ENCODE data around the gene MOSPD3.

Gene MOSPD3, protein sequence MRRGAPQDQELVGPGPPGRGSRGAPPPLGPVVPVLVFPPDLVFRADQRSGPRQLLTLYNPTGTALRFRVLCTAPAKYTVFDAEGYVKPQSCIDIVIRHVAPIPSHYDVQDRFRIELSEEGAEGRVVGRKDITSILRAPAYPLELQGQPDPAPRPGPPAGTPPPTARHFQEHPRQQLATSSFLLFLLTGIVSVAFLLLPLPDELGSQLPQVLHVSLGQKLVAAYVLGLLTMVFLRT

DNA sequence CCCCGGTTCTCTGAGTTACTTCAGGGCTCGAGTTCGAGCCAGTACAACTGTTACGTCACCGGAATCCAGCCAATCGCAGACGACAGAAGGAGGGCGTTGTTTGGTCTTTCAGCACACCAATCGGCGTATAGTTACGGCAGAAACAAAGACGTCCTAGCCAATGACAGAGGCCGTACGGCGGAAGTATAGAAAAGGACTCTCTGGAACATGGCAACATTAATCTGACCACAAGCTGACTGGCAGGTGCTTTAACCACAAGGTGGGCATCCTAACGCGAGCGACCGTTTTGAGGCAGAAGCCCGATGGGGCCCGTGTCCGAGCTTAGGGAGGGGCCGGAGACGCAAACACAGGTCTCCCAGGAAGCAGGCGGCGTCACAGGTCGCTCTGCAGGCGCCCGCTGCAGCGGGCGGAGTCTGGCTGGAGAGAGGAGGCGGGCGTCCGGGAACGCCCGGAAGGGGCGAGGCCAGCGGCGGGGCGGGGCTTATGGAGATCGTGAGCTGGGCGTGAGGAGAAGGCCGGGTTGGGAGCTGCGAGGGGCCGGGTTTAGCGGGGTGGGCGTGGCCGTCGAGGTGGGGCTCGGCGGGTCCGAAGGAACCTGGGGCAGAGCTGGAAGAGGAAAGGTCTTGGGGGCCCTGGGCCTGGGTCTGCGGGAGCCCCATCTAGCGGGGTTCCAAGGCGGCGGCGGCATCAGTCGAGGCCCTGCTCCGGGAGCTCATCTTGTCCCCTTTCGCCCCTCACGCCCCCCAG is at the start of gene MOSPD3:
Gene MOSPD3, plus strand, starts transcription at position 558 of the 747 bp plus-strand sequence. CDS start 252 bp downstream, outside the sequence.
- ATAC-seq: peak; percentile 96
- TF ChIP-seq TOX (CRISPR knock-in tag; IDR thresholded peaks at IDR 0.05; ENCODE audit: borderline replicate concordance): no peak
- no peak for TF ChIP-seq ZFP30 (CRISPR knock-in tag; IDR thresholded peaks at IDR 0.05)
- TF ChIP-seq ZNF8 (CRISPR knock-in tag; IDR thresholded peaks at IDR 0.05): no peak
- TF ChIP-seq, protein P1, sequence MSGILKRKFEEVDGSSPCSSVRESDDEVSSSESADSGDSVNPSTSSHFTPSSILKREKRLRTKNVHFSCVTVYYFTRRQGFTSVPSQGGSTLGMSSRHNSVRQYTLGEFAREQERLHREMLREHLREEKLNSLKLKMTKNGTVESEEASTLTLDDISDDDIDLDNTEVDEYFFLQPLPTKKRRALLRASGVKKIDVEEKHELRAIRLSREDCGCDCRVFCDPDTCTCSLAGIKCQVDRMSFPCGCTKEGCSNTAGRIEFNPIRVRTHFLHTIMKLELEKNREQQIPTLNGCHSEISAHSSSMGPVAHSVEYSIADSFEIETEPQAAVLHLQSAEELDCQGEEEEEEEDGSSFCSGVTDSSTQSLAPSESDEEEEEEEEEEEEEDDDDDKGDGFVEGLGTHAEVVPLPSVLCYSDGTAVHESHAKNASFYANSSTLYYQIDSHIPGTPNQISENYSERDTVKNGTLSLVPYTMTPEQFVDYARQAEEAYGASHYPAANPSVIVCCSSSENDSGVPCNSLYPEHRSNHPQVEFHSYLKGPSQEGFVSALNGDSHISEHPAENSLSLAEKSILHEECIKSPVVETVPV (CRISPR knock-in tag; IDR thresholded peaks at IDR 0.05): no peak
- no peak for TF ChIP-seq CSDC2 (CRISPR knock-in tag; IDR thresholded peaks at IDR 0.05)
- TF ChIP-seq, protein P2, sequence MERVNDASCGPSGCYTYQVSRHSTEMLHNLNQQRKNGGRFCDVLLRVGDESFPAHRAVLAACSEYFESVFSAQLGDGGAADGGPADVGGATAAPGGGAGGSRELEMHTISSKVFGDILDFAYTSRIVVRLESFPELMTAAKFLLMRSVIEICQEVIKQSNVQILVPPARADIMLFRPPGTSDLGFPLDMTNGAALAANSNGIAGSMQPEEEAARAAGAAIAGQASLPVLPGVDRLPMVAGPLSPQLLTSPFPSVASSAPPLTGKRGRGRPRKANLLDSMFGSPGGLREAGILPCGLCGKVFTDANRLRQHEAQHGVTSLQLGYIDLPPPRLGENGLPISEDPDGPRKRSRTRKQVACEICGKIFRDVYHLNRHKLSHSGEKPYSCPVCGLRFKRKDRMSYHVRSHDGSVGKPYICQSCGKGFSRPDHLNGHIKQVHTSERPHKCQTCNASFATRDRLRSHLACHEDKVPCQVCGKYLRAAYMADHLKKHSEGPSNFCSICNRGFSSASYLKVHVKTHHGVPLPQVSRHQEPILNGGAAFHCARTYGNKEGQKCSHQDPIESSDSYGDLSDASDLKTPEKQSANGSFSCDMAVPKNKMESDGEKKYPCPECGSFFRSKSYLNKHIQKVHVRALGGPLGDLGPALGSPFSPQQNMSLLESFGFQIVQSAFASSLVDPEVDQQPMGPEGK (CRISPR knock-in tag; IDR thresholded peaks at IDR 0.05; ENCODE audit: borderline replicate concordance): no peak
- TF ChIP-seq GLIS3 (CRISPR knock-in tag; IDR thresholded peaks at IDR 0.05): no peak
- TF ChIP-seq BACH2 (CRISPR knock-in tag; IDR thresholded peaks at IDR 0.05; ENCODE audit: borderline replicate concordance): no peak
- no peak for TF ChIP-seq ZC3H10 (CRISPR knock-in tag; IDR thresholded peaks at IDR 0.05)
- TF ChIP-seq PPARA (CRISPR knock-in tag; IDR thresholded peaks at IDR 0.05; ENCODE audit: borderline replicate concordance): no peak
- TF ChIP-seq ZNF565 (CRISPR knock-in tag; conservative IDR thresholded peaks at IDR 0.05; ENCODE audit: low read depth): no peak
- TF ChIP-seq, protein P3, sequence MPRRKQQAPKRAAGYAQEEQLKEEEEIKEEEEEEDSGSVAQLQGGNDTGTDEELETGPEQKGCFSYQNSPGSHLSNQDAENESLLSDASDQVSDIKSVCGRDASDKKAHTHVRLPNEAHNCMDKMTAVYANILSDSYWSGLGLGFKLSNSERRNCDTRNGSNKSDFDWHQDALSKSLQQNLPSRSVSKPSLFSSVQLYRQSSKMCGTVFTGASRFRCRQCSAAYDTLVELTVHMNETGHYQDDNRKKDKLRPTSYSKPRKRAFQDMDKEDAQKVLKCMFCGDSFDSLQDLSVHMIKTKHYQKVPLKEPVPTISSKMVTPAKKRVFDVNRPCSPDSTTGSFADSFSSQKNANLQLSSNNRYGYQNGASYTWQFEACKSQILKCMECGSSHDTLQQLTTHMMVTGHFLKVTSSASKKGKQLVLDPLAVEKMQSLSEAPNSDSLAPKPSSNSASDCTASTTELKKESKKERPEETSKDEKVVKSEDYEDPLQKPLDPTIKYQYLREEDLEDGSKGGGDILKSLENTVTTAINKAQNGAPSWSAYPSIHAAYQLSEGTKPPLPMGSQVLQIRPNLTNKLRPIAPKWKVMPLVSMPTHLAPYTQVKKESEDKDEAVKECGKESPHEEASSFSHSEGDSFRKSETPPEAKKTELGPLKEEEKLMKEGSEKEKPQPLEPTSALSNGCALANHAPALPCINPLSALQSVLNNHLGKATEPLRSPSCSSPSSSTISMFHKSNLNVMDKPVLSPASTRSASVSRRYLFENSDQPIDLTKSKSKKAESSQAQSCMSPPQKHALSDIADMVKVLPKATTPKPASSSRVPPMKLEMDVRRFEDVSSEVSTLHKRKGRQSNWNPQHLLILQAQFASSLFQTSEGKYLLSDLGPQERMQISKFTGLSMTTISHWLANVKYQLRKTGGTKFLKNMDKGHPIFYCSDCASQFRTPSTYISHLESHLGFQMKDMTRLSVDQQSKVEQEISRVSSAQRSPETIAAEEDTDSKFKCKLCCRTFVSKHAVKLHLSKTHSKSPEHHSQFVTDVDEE (CRISPR knock-in tag; IDR thresholded peaks at IDR 0.05): no peak
- no peak for TF ChIP-seq ZNF70 (CRISPR knock-in tag; IDR thresholded peaks at IDR 0.05)
- TF ChIP-seq, protein P4, sequence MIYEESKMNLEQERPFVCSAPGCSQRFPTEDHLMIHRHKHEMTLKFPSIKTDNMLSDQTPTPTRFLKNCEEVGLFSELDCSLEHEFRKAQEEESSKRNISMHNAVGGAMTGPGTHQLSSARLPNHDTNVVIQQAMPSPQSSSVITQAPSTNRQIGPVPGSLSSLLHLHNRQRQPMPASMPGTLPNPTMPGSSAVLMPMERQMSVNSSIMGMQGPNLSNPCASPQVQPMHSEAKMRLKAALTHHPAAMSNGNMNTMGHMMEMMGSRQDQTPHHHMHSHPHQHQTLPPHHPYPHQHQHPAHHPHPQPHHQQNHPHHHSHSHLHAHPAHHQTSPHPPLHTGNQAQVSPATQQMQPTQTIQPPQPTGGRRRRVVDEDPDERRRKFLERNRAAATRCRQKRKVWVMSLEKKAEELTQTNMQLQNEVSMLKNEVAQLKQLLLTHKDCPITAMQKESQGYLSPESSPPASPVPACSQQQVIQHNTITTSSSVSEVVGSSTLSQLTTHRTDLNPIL (CRISPR knock-in tag; IDR thresholded peaks at IDR 0.05; ENCODE audit: low read depth): no peak
- TF ChIP-seq ZFP3 (CRISPR knock-in tag; IDR thresholded peaks at IDR 0.05): no peak
- no peak for TF ChIP-seq ARNTL (CRISPR knock-in tag; IDR thresholded peaks at IDR 0.05; ENCODE audit: borderline replicate concordance, low read depth)
- no peak for TF ChIP-seq SNAI2 (CRISPR knock-in tag; IDR thresholded peaks at IDR 0.05)
- TF ChIP-seq, protein P5, sequence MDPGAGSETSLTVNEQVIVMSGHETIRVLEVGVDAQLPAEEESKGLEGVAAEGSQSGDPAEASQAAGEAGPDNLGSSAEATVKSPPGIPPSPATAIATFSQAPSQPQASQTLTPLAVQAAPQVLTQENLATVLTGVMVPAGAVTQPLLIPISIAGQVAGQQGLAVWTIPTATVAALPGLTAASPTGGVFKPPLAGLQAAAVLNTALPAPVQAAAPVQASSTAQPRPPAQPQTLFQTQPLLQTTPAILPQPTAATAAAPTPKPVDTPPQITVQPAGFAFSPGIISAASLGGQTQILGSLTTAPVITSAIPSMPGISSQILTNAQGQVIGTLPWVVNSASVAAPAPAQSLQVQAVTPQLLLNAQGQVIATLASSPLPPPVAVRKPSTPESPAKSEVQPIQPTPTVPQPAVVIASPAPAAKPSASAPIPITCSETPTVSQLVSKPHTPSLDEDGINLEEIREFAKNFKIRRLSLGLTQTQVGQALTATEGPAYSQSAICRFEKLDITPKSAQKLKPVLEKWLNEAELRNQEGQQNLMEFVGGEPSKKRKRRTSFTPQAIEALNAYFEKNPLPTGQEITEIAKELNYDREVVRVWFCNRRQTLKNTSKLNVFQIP (CRISPR knock-in tag; IDR thresholded peaks at IDR 0.05; ENCODE audit: borderline replicate concordance, low read depth): no peak
- TF ChIP-seq ISL1 (CRISPR knock-in tag; IDR thresholded peaks at IDR 0.05): no peak

DNA sequence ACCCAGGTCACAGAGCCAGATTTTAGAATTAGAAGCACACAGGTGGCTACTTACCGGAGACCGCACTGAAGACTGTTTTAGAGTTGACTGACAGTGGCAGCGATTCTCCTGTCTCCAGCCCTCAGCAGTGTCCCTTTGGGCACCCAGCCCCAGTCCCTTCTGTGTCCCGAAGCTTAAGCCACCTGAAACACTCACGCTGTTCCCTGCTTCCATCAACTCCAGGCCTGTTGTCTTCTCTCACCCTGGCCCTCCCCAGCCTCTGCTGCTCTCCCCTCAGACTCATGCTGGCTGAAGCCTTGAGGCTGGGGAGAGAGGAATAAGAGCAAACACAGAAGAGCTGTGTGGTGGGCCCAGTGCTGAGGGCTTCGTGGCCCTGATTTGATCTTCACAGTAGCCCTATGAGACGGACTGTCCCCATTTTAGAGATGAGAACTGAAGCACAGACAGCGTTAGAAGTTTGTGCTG is 49.2 kb upstream of the MOSPD3 start:
- TF ChIP-seq, protein P1 (CRISPR knock-in tag; IDR thresholded peaks at IDR 0.05): no peak
- TF ChIP-seq, protein P4 (CRISPR knock-in tag; IDR thresholded peaks at IDR 0.05; ENCODE audit: low read depth): no peak
- TF ChIP-seq ISL1 (CRISPR knock-in tag; IDR thresholded peaks at IDR 0.05): no peak
- no peak for TF ChIP-seq TOX (CRISPR knock-in tag; IDR thresholded peaks at IDR 0.05; ENCODE audit: borderline replicate concordance)
- TF ChIP-seq, protein P2 (CRISPR knock-in tag; IDR thresholded peaks at IDR 0.05; ENCODE audit: borderline replicate concordance): no peak

More for the DNA sequence above, 49.2 kb upstream of the MOSPD3 start:
- ATAC-seq: no peak

All from SK-N-SH treated with all-trans-retinoic acid at 6 μM for 48 hours (cell line).